ENCODE data around the gene EML5. TPM values are rescaled to one million over a fixed set of nuclear protein-coding genes. Genes with fewer than 3 reads are reported as not detected.

The EML5 gene
- total and polyA plus RNA-seq, 2 donors (not counting 3 experiments of a cell fraction or from before 2014, with no cell fraction given) = not detected

- Histone ChIP-seq H3K79me2 (ENCODE audit: control insufficient read depth, insufficient read depth, low read length) (no peaks in the 10 kb centered on the region), H3K9me1 (replicated peaks; ENCODE audit: control insufficient read depth, extremely low read depth, insufficient read depth, low read length) (no peaks in the 10 kb centered on the region), H3K27ac (ENCODE audit: insufficient read depth, low read depth, low read length) (peak overlapping the region; percentile 88), H3K36me3 (ENCODE audit: control insufficient read depth in 2 of 2, extremely low read depth in 1 of 2, insufficient read depth in 2 of 2, low read length in 2 of 2) (no peaks in the 10 kb centered on the region), H3K27me3 (ENCODE audit: control insufficient read depth in 2 of 2, insufficient read depth in 2 of 2, low read length in 2 of 2) (peaks cover 3 to 8% of the 10 kb centered on the region in 2 experiments), H2AFZ (ENCODE audit: low read depth, low read length) (peak overlapping the region; percentile 96), H3K4me2 (ENCODE audit: insufficient read depth, low read length) (peak overlapping the region; percentile 88), H3K4me1 (ENCODE audit: control insufficient read depth, extremely low read depth, insufficient read depth, low read length) (peaks cover 6% of the 10 kb centered on the region), H3K9ac (replicated peaks; ENCODE audit: extremely low read depth, insufficient read depth, low read length) (peak overlapping the region; percentile 88), H3K9me3 (replicated peaks; ENCODE audit: control insufficient read depth, insufficient read depth, low read length) (no peaks in the 10 kb centered on the region), H4K20me1 (replicated peaks; ENCODE audit: control insufficient read depth, extremely low read depth, insufficient read depth, low read length) (no peaks in the 10 kb centered on the region), H3K4me3 (replicated peaks in 1 of 3; ENCODE audit: insufficient read depth in 1 of 3, low read depth in 1 of 3, low read length in 3 of 3) (peak overlapping the region; percentile 22 to 82 (median 70))
- intact Hi-C loops (cut with micrococcal nuclease) = no loop called here
- DNase-seq (ENCODE audit: low read depth, low spot score) (no peak), FAIRE-seq (no peak)
- ChIA-PET CTCF (interaction anchor here (0.9 to 6.0 kb wide), 10 partner anchors 9 to 202 kb away, joined by 3 to 27 read pairs (median 4); no protein-coding TSS in a partner anchor), POLR2A (interaction anchor here (0.9 to 1.4 kb wide), 3 partner anchors 14 to 53 kb away, joined by 3 read pairs; no protein-coding TSS in a partner anchor)
- TF ChIP-seq POLR2A (IDR thresholded peaks at IDR 0.05; ENCODE audit: low read depth, low read length) = no peak
- no peak for TF ChIP-seq JUN (IDR thresholded peaks at IDR 0.05; ENCODE audit: borderline replicate concordance, insufficient read depth, insufficient read length, low read depth)
- no peak for TF ChIP-seq GATA2 (IDR thresholded peaks at IDR 0.05; ENCODE audit: insufficient read depth, insufficient read length, low read depth, low read length)
- TF ChIP-seq POLR2AphosphoS5 (IDR thresholded peaks at IDR 0.05; ENCODE audit: insufficient read depth, low read depth, low read length) = no peak
- no peak for TF ChIP-seq FOS (IDR thresholded peaks at IDR 0.05; ENCODE audit: borderline replicate concordance, insufficient read depth, low read length)
- TF ChIP-seq, protein P1, sequence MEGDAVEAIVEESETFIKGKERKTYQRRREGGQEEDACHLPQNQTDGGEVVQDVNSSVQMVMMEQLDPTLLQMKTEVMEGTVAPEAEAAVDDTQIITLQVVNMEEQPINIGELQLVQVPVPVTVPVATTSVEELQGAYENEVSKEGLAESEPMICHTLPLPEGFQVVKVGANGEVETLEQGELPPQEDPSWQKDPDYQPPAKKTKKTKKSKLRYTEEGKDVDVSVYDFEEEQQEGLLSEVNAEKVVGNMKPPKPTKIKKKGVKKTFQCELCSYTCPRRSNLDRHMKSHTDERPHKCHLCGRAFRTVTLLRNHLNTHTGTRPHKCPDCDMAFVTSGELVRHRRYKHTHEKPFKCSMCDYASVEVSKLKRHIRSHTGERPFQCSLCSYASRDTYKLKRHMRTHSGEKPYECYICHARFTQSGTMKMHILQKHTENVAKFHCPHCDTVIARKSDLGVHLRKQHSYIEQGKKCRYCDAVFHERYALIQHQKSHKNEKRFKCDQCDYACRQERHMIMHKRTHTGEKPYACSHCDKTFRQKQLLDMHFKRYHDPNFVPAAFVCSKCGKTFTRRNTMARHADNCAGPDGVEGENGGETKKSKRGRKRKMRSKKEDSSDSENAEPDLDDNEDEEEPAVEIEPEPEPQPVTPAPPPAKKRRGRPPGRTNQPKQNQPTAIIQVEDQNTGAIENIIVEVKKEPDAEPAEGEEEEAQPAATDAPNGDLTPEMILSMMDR (IDR thresholded peaks at IDR 0.05; ENCODE audit: extremely low read depth in 1 of 2, insufficient read depth in 1 of 2, low read depth in 1 of 2, low read length in 2 of 2) = no peak
- TF ChIP-seq MYC (IDR thresholded peaks at IDR 0.05; ENCODE audit: low read depth, low read length) = no peak
- TF ChIP-seq, protein P2, sequence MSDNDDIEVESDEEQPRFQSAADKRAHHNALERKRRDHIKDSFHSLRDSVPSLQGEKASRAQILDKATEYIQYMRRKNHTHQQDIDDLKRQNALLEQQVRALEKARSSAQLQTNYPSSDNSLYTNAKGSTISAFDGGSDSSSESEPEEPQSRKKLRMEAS (IDR thresholded peaks at IDR 0.05; ENCODE audit: insufficient read depth, insufficient read length) = no peak
- TF ChIP-seq EZH2 (IDR thresholded peaks at IDR 0.05; ENCODE audit: borderline replicate concordance, low read depth, low read length, severe bottlenecking) = no peak
- dilution Hi-C loops (cut with MboI; ENCODE audit: extremely low pct_ligation_motif_present, low sequenced_read_pairs) = no loop called here
- BruUV-seq (replicated peaks) = no TSS peak
Observed at GRCh38 chr14:88825078-88825458, 32.3 kb upstream of the EML5 start.

All from endothelial cell of umbilical vein (primary cell).